Osteocyte (in vitro differentiated cells): ENCODE results near the gene ABL1. TPM values are rescaled to one million over a fixed set of nuclear protein-coding genes. Genes with fewer than 3 reads are reported as not detected.

Experiments used
- DNase-seq: peaks from one replicate; pipeline ENCODE4 v3.0.0; 2021; ENCODE audit warnings: mixed read lengths; ENCODE audit not compliant: unreplicated experiment; ENCODE audit errors: extremely low spot score
- H3K27ac Mint-ChIP-seq: one replicate; pipeline ENCODE4 v1.8.0; 2021; ENCODE audit warnings: mild to moderate bottlenecking, mixed read lengths; ENCODE audit not compliant: unreplicated experiment
- H3K27me3 Mint-ChIP-seq: one replicate; pipeline ENCODE4 v1.8.0; 2021; ENCODE audit warnings: mixed read lengths; ENCODE audit not compliant: unreplicated experiment
- H3K36me3 Mint-ChIP-seq: one replicate; pipeline ENCODE4 v1.8.0; 2021; ENCODE audit warnings: mixed read lengths; ENCODE audit not compliant: unreplicated experiment
- H3K4me1 Mint-ChIP-seq: one replicate; pipeline ENCODE4 v1.8.0; 2021; ENCODE audit warnings: mixed read lengths; ENCODE audit not compliant: unreplicated experiment
- H3K4me3 Mint-ChIP-seq: one replicate; pipeline ENCODE4 v1.8.0; 2021; ENCODE audit warnings: mild to moderate bottlenecking, moderate library complexity, mixed read lengths; ENCODE audit not compliant: unreplicated experiment
- H3K9me3 Mint-ChIP-seq: one replicate; pipeline ENCODE4 v1.8.0; 2021; ENCODE audit warnings: mixed read lengths; ENCODE audit not compliant: unreplicated experiment
- CTCF ChIP-seq: fragments of 200-600 bp; sonication (generic); IDR thresholded peaks from 2 replicates; pipeline ENCODE4 v1.5.0; 2021; ENCODE audit warnings: antibody characterized with exemption, mild to moderate bottlenecking, moderate library complexity
- total RNA-seq: library from RNA; stranded (reverse); gene quantifications from 2 replicates; pipeline ENCODE4 v1.2.1, GENCODE V29; 2021

Gene ABL1
- total RNA-seq, 1 donor from 2014 or later = 101 TPM

- TF ChIP-seq CTCF = no peak
- Mint-ChIP-seq H3K4me3 (no peak overlapping the region), H3K27me3 (peaks cover 5% of the 10 kb centered on the region), H3K36me3 (no peaks in the 10 kb centered on the region), H3K4me1 (no peaks in the 10 kb centered on the region), H3K27ac (no peak overlapping the region), H3K9me3 (no peaks in the 10 kb centered on the region)
- no peak for DNase-seq
These were observed 76.4 kb downstream of the ABL1 start for GRCh38 chr9:130911254-130912049.

DNA sequence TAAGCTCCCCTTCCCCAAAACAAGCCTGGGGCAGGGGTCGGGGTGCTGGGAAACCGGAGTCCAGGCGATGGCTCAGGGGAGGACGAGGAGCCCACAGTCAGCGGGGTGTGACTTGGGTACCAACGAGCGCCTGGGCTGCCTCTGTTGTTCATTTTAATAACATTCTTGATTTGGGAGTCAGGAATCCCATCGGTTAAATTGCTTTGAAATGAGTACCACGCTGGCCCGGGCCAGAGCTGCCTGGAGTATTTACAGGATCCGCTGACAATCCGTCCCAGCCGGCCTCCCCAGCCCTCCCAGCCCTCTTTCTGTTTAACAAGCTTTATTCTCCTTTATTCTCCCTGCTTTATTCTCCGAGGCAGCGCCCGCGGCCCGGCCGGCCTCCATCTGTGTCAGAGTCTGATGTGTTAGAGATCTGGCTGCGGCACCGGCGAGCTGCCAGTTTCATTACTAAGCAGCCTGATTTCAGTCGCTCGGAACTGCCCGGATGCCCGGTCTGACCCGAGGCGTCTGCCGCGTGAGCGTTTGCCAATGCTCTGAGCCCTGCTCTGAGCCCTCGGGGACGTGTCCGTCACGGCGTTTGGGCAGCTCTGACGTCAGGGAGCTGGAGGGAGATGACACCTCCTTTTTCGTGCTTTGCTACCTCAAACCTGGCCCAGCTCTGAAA is 78.0 kb downstream of the ABL1 start:
- no peak overlapping the region for H3K4me3 Mint-ChIP-seq

DNA sequence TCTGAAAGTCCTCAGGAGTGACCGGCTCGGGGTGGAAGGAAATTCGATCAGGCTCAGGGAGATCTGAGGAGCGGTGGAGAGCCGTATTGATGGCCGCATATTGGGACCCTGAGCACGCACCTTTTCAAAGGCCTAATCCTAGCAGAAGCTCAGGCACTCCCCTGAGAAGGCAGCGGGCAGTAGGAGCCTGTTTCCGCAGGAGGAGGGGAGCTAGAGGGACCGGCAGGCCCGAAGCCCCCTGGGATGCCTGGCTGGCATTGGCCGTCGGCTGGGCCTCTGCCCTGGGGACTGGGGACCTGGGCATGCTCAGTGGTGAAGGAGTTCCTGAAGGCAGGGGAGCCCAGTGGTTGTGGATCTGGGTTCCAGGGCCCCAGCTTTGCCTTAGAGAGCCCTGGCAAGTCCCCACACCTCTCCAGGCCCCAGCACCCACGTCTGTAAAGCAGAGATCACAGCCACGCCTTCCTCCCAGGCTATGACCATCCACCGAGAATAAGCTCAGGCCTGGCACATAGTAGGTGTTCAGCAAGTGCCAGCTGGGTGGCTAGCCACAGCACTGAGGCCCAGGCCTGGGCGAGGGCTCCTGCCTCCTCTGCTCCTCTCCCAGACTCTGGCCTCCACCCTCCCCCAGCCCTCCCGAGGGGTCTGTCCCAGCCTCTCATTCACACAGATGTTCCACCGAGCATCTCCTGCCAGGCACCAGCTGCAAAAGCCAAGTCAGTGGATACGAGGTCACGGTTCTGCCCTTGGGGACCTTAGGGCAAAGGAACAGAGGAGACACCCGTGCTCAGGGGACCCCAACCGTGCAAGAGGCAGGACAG is 78.8 kb downstream of the ABL1 start:
- Mint-ChIP-seq H3K9me3 (no peaks in the 10 kb centered on the region), H3K4me1 (no peaks in the 10 kb centered on the region), H3K4me3 (no peak overlapping the region), H3K27me3 (peaks cover 8% of the 10 kb centered on the region), H3K27ac (no peak overlapping the region), H3K36me3 (no peaks in the 10 kb centered on the region)
- DNase-seq = no peak
- no peak for TF ChIP-seq CTCF

More for the DNA sequence above, 78.0 kb downstream of the ABL1 start:
- H3K27me3 Mint-ChIP-seq = peaks cover 8% of the 10 kb centered on the region
- H3K36me3 Mint-ChIP-seq = no peaks in the 10 kb centered on the region
- no peak for TF ChIP-seq CTCF
- H3K27ac Mint-ChIP-seq = no peak overlapping the region
- H3K9me3 Mint-ChIP-seq = no peaks in the 10 kb centered on the region
- DNase-seq = no peak
- H3K4me1 Mint-ChIP-seq = no peaks in the 10 kb centered on the region

GRCh38 chr9:130914417-130915095 is 79.5 kb downstream of the ABL1 start:
- peaks cover 8% of the 10 kb centered on the region for H3K27me3 Mint-ChIP-seq
- H3K27ac Mint-ChIP-seq = no peak overlapping the region
- no peak overlapping the region for H3K4me3 Mint-ChIP-seq
- no peaks in the 10 kb centered on the region for H3K9me3 Mint-ChIP-seq
- H3K36me3 Mint-ChIP-seq = no peaks in the 10 kb centered on the region
- no peaks in the 10 kb centered on the region for H3K4me1 Mint-ChIP-seq
- no peak for TF ChIP-seq CTCF
- no peak for DNase-seq
